KMS-11 (cell line): ENCODE data around the gene ADD3.

Experiments
- H2AFZ ChIP-seq: fragments of 200-600 bp; sonication (generic); 2 replicates; pipeline ENCODE4 v1.6.1; 2016; ENCODE audit warnings: antibody characterized with exemption, mixed run types, low read depth
- H3K27ac ChIP-seq: fragments of 200-600 bp; sonication (generic); 2 replicates; pipeline ENCODE4 v1.6.1; 2016; ENCODE audit warnings: mild to moderate bottlenecking, mixed run types
- H3K27me3 ChIP-seq: fragments of 200-600 bp; sonication (generic); 2 replicates; pipeline ENCODE4 v1.6.1; 2017; ENCODE audit warnings: mild to moderate bottlenecking, low read depth, mixed run types, moderate library complexity; ENCODE audit not compliant: insufficient read depth
- H3K36me3 ChIP-seq: fragments of 200-600 bp; sonication (generic); 2 replicates; pipeline ENCODE4 v1.6.1; 2017; ENCODE audit warnings: mild to moderate bottlenecking, mixed run types; ENCODE audit not compliant: insufficient read depth
- H3K4me1 ChIP-seq: fragments of 200-600 bp; sonication (generic); 2 replicates; pipeline ENCODE4 v1.6.1; 2016; ENCODE audit warnings: mild to moderate bottlenecking, low read depth, mixed run types; ENCODE audit not compliant: poor library complexity, severe bottlenecking
- H3K4me2 ChIP-seq: fragments of 200-600 bp; sonication (generic); 2 replicates; pipeline ENCODE4 v1.7.0; 2016; ENCODE audit warnings: mild to moderate bottlenecking, mixed run types
- H3K4me3 ChIP-seq: fragments of 200-600 bp; sonication (generic); IDR thresholded peaks from 2 replicates; pipeline ENCODE4 v1.6.1; 2017; ENCODE audit warnings: low read depth, low read length, mixed read lengths; ENCODE audit not compliant: insufficient read depth
- H3K79me2 ChIP-seq: fragments of 200-600 bp; sonication (generic); 2 replicates; pipeline ENCODE4 v1.6.1; 2016; ENCODE audit warnings: low read depth, mixed run types; ENCODE audit not compliant: insufficient read depth
- H3K9ac ChIP-seq: fragments of 200-600 bp; sonication (generic); 2 replicates; pipeline ENCODE4 v1.6.1; 2016; ENCODE audit warnings: mild to moderate bottlenecking, mixed run types
- H4K20me1 ChIP-seq: fragments of 200-600 bp; sonication (generic); 2 replicates; pipeline ENCODE4 v1.6.1; 2016; ENCODE audit warnings: mild to moderate bottlenecking, mixed run types; ENCODE audit not compliant: insufficient read depth
- CTCF ChIP-seq: fragments of 200-600 bp; sonication (generic); conservative IDR thresholded peaks from 2 replicates; pipeline ENCODE4 v1.6.1; 2017; ENCODE audit warnings: low read depth, mild to moderate bottlenecking, antibody characterized with exemption, low read length, moderate library complexity, mixed read lengths

The ADD3 gene

GRCh38 chr10:110059925-110060324, 52.1 kb downstream of the ADD3 start:
- Histone ChIP-seq H3K27ac (no peak overlapping the region), H3K27me3 (no peaks in the 10 kb centered on the region), H3K79me2 (peaks cover 35% of the 10 kb centered on the region), H3K4me2 (no peak overlapping the region), H4K20me1 (no peaks in the 10 kb centered on the region), H3K4me3 (no peak overlapping the region), H3K9ac (no peak overlapping the region), H3K4me1 (peaks cover 60% of the 10 kb centered on the region), H3K36me3 (no peaks in the 10 kb centered on the region), H2AFZ (no peak overlapping the region)
- TF ChIP-seq CTCF: no peak

GRCh38 chr10:110061687-110062086, 53.9 kb downstream of the ADD3 start:
- peaks cover 34% of the 10 kb centered on the region for H3K79me2 ChIP-seq
- H3K27me3 ChIP-seq: no peaks in the 10 kb centered on the region
- no peaks in the 10 kb centered on the region for H4K20me1 ChIP-seq
- TF ChIP-seq CTCF: no peak
- H3K9ac ChIP-seq: no peak overlapping the region
- no peak overlapping the region for H3K4me2 ChIP-seq
- H3K27ac ChIP-seq: no peak overlapping the region
- H3K36me3 ChIP-seq: no peaks in the 10 kb centered on the region
- H2AFZ ChIP-seq: no peak overlapping the region
- H3K4me1 ChIP-seq: peaks cover 63% of the 10 kb centered on the region
- no peak overlapping the region for H3K4me3 ChIP-seq

GRCh38 chr10:110065269-110065668, 57.5 kb downstream of the ADD3 start:
- TF ChIP-seq CTCF: no peak
- H3K4me1 ChIP-seq: peaks cover 87% of the 10 kb centered on the region
- no peaks in the 10 kb centered on the region for H3K36me3 ChIP-seq
- H3K27me3 ChIP-seq: no peaks in the 10 kb centered on the region
- no peak overlapping the region for H3K9ac ChIP-seq
- H3K4me3 ChIP-seq: no peak overlapping the region
- H3K79me2 ChIP-seq: peaks cover 36% of the 10 kb centered on the region; the same call in 1 of the 2 replicates
- H3K4me2 ChIP-seq: no peak overlapping the region
- H2AFZ ChIP-seq: no peak overlapping the region
- no peaks in the 10 kb centered on the region for H4K20me1 ChIP-seq
- no peak overlapping the region for H3K27ac ChIP-seq

DNA sequence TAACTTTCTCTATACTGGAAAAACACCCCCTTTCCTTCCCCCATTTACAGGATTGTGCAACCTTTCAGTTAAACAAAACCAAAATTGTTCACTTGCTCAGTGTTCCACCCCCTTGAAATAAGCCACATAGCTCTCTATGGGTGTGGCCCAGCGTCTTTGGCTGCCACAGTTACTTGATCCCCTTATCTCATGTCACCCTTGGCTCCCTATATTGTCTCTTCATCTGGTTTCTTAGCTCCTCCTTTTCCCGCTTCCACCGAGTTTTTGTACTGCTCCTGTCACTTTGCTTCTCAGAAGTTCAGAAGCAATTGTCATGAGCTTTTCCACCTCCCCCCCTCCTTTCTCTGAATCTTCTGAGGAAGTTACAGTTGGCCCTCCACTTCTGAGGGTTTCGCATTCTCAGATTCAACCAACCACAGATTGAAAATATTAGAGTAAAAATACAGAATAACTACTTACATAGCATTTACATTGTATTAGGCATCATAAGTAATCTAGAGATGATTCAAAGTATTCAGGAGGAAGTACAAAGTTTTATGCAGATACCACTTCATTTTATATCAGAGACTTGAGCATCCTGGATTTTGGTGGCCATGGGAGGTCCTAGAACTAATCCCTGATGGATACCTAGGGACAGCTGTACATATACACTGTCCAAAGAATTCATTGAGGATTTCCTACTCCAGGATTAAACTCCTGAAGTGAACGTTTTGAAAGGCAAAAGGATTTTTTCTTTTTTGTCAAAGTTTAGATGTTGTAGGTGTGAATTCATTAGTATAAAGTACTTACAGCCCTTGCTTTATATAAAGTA, 60.4 kb downstream of the ADD3 start:
- Histone ChIP-seq H3K27me3 (no peaks in the 10 kb centered on the region), H2AFZ (no peak overlapping the region), H3K4me2 (peak overlapping the region; percentile 73), H3K4me3 (no peak overlapping the region), H3K9ac (peak overlapping the region; percentile 38; the same call in 1 of the 2 replicates), H3K36me3 (no peaks in the 10 kb centered on the region), H3K27ac (peak overlapping the region; percentile 82), H4K20me1 (no peaks in the 10 kb centered on the region), H3K4me1 (peaks cover 91% of the 10 kb centered on the region), H3K79me2 (peaks cover 38% of the 10 kb centered on the region)
- no peak for TF ChIP-seq CTCF
